ENCODE measurements around the gene CLK1. TPM values are rescaled to one million over a fixed set of nuclear protein-coding genes. Genes with fewer than 3 reads are reported as not detected.

Gene CLK1
- 185 TPM for total RNA-seq (2013)
- polyA plus RNA-seq = 100 to 1,000 TPM in 1 of 3 donors, 1 to 10 TPM in 2; 7.5 to 383 (median 8.2) TPM
- 81.5 and 85.0 TPM in 2 replicates for polyA minus RNA-seq
- total RNA-seq = 237 to 964 (median 560) reads per million in 11 experiments

DNA sequence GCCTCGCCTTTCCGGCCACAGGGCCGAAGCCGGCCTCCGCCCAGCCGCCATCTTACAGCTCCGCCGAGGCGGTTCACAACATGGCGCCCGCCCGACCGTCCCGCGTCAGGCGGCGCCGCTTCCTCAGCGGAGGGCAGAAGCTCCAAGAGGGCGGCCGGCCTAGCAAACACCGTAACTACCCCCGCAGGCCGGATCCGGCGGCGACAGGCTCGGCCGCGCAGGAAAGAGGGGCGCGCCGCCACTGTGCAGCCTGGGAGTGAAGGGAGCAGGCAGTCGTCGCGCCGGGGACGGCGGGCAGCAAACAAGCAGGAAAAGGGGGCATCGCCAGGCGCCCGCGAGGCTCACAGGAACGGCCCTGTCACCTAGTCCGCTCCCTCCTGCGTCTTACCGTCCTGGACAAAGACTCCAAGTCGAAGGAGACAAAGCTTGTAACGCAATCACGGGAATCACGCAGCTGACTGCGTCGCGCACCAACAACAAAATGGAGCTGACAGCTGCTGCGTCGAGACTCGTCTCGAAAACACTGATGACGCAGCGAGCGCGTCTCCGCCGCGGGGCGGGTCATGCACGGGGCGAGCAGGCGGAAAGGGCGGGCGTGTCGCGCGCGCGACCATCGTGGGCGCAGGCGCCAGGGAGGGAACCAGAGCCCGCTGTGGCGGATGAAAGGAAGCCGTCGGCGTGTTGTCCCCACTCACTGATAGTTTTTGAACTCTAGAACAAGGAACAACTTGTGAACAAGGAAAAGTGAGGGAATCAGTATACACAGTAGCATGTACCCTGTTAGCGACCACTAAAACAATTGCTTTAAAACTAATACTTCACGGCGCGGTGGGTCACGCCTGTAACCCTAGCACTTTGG is at the start of gene CLK1:
Gene CLK1, minus strand, starts transcription at position 483 of the 859 bp plus-strand sequence. CDS start 2,796 bp downstream, outside the sequence.
- peaks cover 0 to 1% (median 0%) of the 10 kb centered on the region in 7 donors for H3K9me3 Mint-ChIP-seq
- H3K79me2 ChIP-seq (ENCODE audit: insufficient read depth, low read length) = peaks cover 68% of the 10 kb centered on the region
- peak within 1 kb of the TSS; percentile 89 to 97 for H3K4me3 Mint-ChIP-seq
- peak within 1 kb of the TSS; percentile 100 for H3K27ac ChIP-seq (ENCODE audit: low read depth in 1 of 2, low read length in 2 of 2)
- peak within 1 kb of the TSS; percentile 79 to 88 (median 86) for H3K4me3 ChIP-seq (replicated peaks in 1 of 3; ENCODE audit: low read depth in 2 of 3, low read length in 3 of 3)
- peak within 1 kb of the TSS; percentile 98 to 100 (median 100) for H3K27ac Mint-ChIP-seq
- H4K20me1 ChIP-seq (ENCODE audit: insufficient read depth, low read length) = peaks cover 47% of the 10 kb centered on the region
- TF ChIP-seq CTCF (IDR thresholded peaks at IDR 0.05) = no peak
- peak; percentile 93 to 97 (median 96) for DNase-seq
- H3K4me1 Mint-ChIP-seq = peaks cover 48% of the 10 kb centered on the region
- peaks cover 17 to 22% of the 10 kb centered on the region in 2 donors for H3K36me3 ChIP-seq (replicated peaks in 1 of 2; ENCODE audit: control insufficient read depth in 1 of 2, insufficient read depth in 2 of 2, low read length in 2 of 2)
- under 1% methylated on average over 85 of the region's 89 CpGs for WGBS (ENCODE audit: insufficient coverage)
- H3K27me3 Mint-ChIP-seq (ENCODE audit: low read depth in 3 of 3) = no peaks in the 10 kb centered on the region
- no peaks in the 10 kb centered on the region for H3K9me3 ChIP-seq (replicated peaks in 1 of 2; ENCODE audit: control insufficient read depth in 1 of 2, insufficient read depth in 1 of 2, low read length in 2 of 2)
- H3K4me1 ChIP-seq (ENCODE audit: control insufficient read depth in 1 of 2, insufficient read depth in 2 of 2, low read length in 2 of 2) = peaks cover 40 to 59% of the 10 kb centered on the region in 2 donors
- H3K27me3 ChIP-seq (ENCODE audit: control insufficient read depth in 2 of 2, insufficient read depth in 2 of 2, low read length in 2 of 2) = no peaks in the 10 kb centered on the region
- H3K9ac ChIP-seq (ENCODE audit: insufficient read depth, low read length, poor library complexity, severe bottlenecking) = peak within 1 kb of the TSS; percentile 100
- intact Hi-C loops (cut with micrococcal nuclease) = loop anchor here (2.0 to 10.0 kb wide), 4 partner anchors 24 to 230 kb away; partner anchors contain the start of genes BZW1 (in 2 of the 2), NIF3L1 (in 1 of the 2) and PPIL3 (in 1 of the 2)
- peak within 1 kb of the TSS; percentile 72 for H2AFZ ChIP-seq (ENCODE audit: insufficient read depth, low read depth, low read length, poor library complexity, severe bottlenecking)
- peak within 1 kb of the TSS; percentile 81 for H3K4me2 ChIP-seq (replicated peaks; ENCODE audit: extremely low read depth, low read length, poor library complexity, severe bottlenecking)
- H3K36me3 Mint-ChIP-seq = peaks cover 25 to 29% of the 10 kb centered on the region in 2 donors

DNA sequence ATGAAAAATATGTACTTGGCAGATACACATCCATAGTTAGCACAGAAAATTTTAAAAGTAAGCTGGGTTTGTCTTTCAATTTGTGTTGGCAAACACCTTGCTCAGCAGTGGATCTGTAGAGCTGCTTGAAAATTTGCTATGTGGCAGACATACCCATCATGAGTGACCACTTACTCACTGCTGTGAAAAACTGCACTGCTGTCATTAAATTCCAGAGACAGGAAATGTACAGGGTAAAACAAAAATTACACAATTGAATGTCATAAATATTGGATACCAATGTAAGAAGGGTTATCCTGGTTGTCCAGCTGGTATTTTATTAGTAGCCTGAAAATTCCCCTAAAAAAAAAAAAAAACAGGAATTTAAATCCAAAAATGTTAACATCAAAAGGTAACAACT is 49.2 kb upstream of the CLK1 start:
- TF ChIP-seq CTCF (IDR thresholded peaks at IDR 0.05) = no peak
- no peak overlapping the region for H3K27ac ChIP-seq (ENCODE audit: low read depth in 1 of 2, low read length in 2 of 2)

More for the DNA sequence above, 49.2 kb upstream of the CLK1 start:
- intact Hi-C loops (cut with micrococcal nuclease) = no loop called here
- no peaks in the 10 kb centered on the region for H3K9me3 ChIP-seq (replicated peaks in 1 of 2; ENCODE audit: control insufficient read depth in 1 of 2, insufficient read depth in 1 of 2, low read length in 2 of 2)
- no peak overlapping the region for H2AFZ ChIP-seq (ENCODE audit: insufficient read depth, low read depth, low read length, poor library complexity, severe bottlenecking)
- Mint-ChIP-seq H3K4me3 (no peak overlapping the region), H3K27ac (no peak overlapping the region), H3K9me3 (peaks cover 0 to 1% (median 0%) of the 10 kb centered on the region in 7 donors), H3K36me3 (peaks cover 63 to 86% of the 10 kb centered on the region in 2 donors), H3K27me3 (ENCODE audit: low read depth in 3 of 3) (peaks cover 0 to 2% (median 0%) of the 10 kb centered on the region in 3 donors), H3K4me1 (no peaks in the 10 kb centered on the region)
- H3K4me1 ChIP-seq (ENCODE audit: control insufficient read depth in 1 of 2, insufficient read depth in 2 of 2, low read length in 2 of 2) = no peaks in the 10 kb centered on the region
- H3K9ac ChIP-seq (ENCODE audit: insufficient read depth, low read length, poor library complexity, severe bottlenecking) = no peak overlapping the region
- no peak overlapping the region for H3K4me3 ChIP-seq (replicated peaks in 1 of 3; ENCODE audit: low read depth in 2 of 3, low read length in 3 of 3)
- no peaks in the 10 kb centered on the region for H3K79me2 ChIP-seq (ENCODE audit: insufficient read depth, low read length)
- peaks cover 70 to 91% of the 10 kb centered on the region in 2 donors for H3K36me3 ChIP-seq (replicated peaks in 1 of 2; ENCODE audit: control insufficient read depth in 1 of 2, insufficient read depth in 2 of 2, low read length in 2 of 2)
- no peaks in the 10 kb centered on the region for H3K27me3 ChIP-seq (ENCODE audit: control insufficient read depth in 2 of 2, insufficient read depth in 2 of 2, low read length in 2 of 2)
- no peaks in the 10 kb centered on the region for H4K20me1 ChIP-seq (ENCODE audit: insufficient read depth, low read length)
- no peak for DNase-seq
- no peak overlapping the region for H3K4me2 ChIP-seq (replicated peaks; ENCODE audit: extremely low read depth, low read length, poor library complexity, severe bottlenecking)

Measured in CD14-positive monocyte (primary cell).